ENCODE data around the gene SPACA4. TPM values are rescaled to one million over a fixed set of nuclear protein-coding genes. Genes with fewer than 3 reads are reported as not detected.

SPACA4 gene
- total and polyA plus RNA-seq, 9 of the 15 experiments (the other 6 are each of a cell fraction or from before 2014, with no cell fraction given), result not detected

- intact Hi-C loops (cut with micrococcal nuclease), result loop anchor here (1.0 kb wide), 1 partner anchor 20 kb away; no protein-coding TSS in a partner anchor
- no peak overlapping the region for H3K4me3 ChIP-seq
- H3K27me3 ChIP-seq (ENCODE audit: control insufficient read depth in 2 of 2, insufficient read depth in 2 of 2, low read length in 2 of 2), result no peaks in the 10 kb centered on the region
- no peak overlapping the region for H3K27ac ChIP-seq (ENCODE audit: extremely low read depth, low read depth, low read length)
- H3K79me2 ChIP-seq (ENCODE audit: control insufficient read depth, insufficient read depth, low read length), result no peaks in the 10 kb centered on the region
- no TSS peak for BruUV-seq (replicated peaks)
- CTCF ChIA-PET (ENCODE audit: low intra/inter-chr PET ratio), result interaction anchor here (0.7 to 0.8 kb wide), 2 partner anchors 102 to 164 kb away, joined by 3 to 4 read pairs; no protein-coding TSS in a partner anchor
- ATAC-seq, result peak; percentile 86
- peak overlapping the region; percentile 91 for H2AFZ ChIP-seq (ENCODE audit: low read depth, low read length)
- no peaks in the 10 kb centered on the region; the same call in 1 of the 2 replicates for H4K20me1 ChIP-seq (replicated peaks; ENCODE audit: control insufficient read depth, insufficient read depth, low read length)
- no peaks in the 10 kb centered on the region for H3K36me3 ChIP-seq (ENCODE audit: control insufficient read depth, insufficient read depth, low read length)
- peak; percentile 67 to 73 (median 69) for DNase-seq (ENCODE audit: extremely low read depth in 1 of 4, low spot score in 3 of 4)
- POLR2A ChIA-PET, result interaction anchor here (1.0 to 6.1 kb wide), 5 partner anchors 9 to 294 kb away, joined by 3 to 85 read pairs (median 5); partner anchors contain the start of genes RPL18 and SPHK2
- no peaks in the 10 kb centered on the region for H3K9me3 ChIP-seq (replicated peaks; ENCODE audit: control insufficient read depth, insufficient read depth, low read depth, low read length)
- 5% methylated on average over 9 of the region's 9 CpGs for WGBS (ENCODE audit: insufficient coverage, low coverage, missing lambda C conversion rate)
- H3K4me2 ChIP-seq (ENCODE audit: insufficient read depth, low read length), result peak overlapping the region; percentile 69
- H3K9me1 ChIP-seq (ENCODE audit: control insufficient read depth, insufficient read depth, low read length), result no peaks in the 10 kb centered on the region
- H3K9ac ChIP-seq (ENCODE audit: insufficient read depth in 1 of 2, low read depth in 2 of 2, low read length in 2 of 2), result peak overlapping the region; percentile 9 to 21; a peak in 2 of 4 replicates
- peak; percentile 90 for FAIRE-seq
- peaks cover 0 to 36% of the 10 kb centered on the region in 2 experiments; a peak in 3 of 5 replicates for H3K4me1 ChIP-seq (replicated peaks in 1 of 2; ENCODE audit: control insufficient read depth in 2 of 2, insufficient read depth in 2 of 2, low read length in 2 of 2)
- in situ Hi-C loops (cut with MboI), result no loop called here
- TF ChIP-seq RB1 (IDR thresholded peaks at IDR 0.05; ENCODE audit: low read depth) (peak; percentile 68; the same call in 1 of the 2 replicates), ZBED1 (IDR thresholded peaks at IDR 0.05) (no peak), NR2F6 (CRISPR knock-in tag; IDR thresholded peaks at IDR 0.05) (no peak), NCOA2 (IDR thresholded peaks at IDR 0.05; ENCODE audit: partially characterized antibody in 2 of 2) (no peak), GTF2F1 (IDR thresholded peaks at IDR 0.05; ENCODE audit: low read depth, low read length) (no peak), EZH2 (IDR thresholded peaks at IDR 0.05; ENCODE audit: borderline replicate concordance, low read depth, low read length) (no peak), ZNF707 (CRISPR knock-in tag; conservative IDR thresholded peaks at IDR 0.05) (no peak), MAZ (CRISPR knock-in tag; conservative IDR thresholded peaks at IDR 0.05 in 1 of 2, IDR thresholded peaks at IDR 0.05 in 1 of 2) (peak in 1 of 2 experiments; percentile 45; a peak in 2 of 4 replicates), DPF2 (IDR thresholded peaks at IDR 0.05) (no peak), ETV6 (IDR thresholded peaks at IDR 0.05; ENCODE audit: borderline replicate concordance in 1 of 2, low read depth in 2 of 2, low read length in 1 of 2) (no peak), ETV6 (CRISPR knock-in tag; IDR thresholded peaks at IDR 0.05; ENCODE audit: borderline replicate concordance) (no peak), SP1 (CRISPR knock-in tag; IDR thresholded peaks at IDR 0.05) (peak; percentile 53; the same call in 1 of the 2 replicates), HLTF (IDR thresholded peaks at IDR 0.05) (no peak), RCOR1 (IDR thresholded peaks at IDR 0.05; ENCODE audit: borderline replicate concordance in 1 of 2, low read depth in 2 of 2, low read length in 2 of 2) (peak in 1 of 2 experiments; percentile 67; a peak in 2 of 4 replicates), ZNF561 (CRISPR knock-in tag; conservative IDR thresholded peaks at IDR 0.05) (no peak), FOXP1 (CRISPR knock-in tag; IDR thresholded peaks at IDR 0.05) (no peak), HDAC2 (IDR thresholded peaks at IDR 0.05) (no peak), EGR1 (conservative IDR thresholded peaks at IDR 0.05) (no peak; the same call in 1 of the 2 replicates), RAD51 (IDR thresholded peaks at IDR 0.05; ENCODE audit: borderline replicate concordance, low read depth) (no peak), MTA3 (IDR thresholded peaks at IDR 0.05; ENCODE audit: borderline replicate concordance) (0 out of 2 replicates have a peak, but pooled peaks have one; percentile 27)
- TF ChIP-seq, protein P1, sequence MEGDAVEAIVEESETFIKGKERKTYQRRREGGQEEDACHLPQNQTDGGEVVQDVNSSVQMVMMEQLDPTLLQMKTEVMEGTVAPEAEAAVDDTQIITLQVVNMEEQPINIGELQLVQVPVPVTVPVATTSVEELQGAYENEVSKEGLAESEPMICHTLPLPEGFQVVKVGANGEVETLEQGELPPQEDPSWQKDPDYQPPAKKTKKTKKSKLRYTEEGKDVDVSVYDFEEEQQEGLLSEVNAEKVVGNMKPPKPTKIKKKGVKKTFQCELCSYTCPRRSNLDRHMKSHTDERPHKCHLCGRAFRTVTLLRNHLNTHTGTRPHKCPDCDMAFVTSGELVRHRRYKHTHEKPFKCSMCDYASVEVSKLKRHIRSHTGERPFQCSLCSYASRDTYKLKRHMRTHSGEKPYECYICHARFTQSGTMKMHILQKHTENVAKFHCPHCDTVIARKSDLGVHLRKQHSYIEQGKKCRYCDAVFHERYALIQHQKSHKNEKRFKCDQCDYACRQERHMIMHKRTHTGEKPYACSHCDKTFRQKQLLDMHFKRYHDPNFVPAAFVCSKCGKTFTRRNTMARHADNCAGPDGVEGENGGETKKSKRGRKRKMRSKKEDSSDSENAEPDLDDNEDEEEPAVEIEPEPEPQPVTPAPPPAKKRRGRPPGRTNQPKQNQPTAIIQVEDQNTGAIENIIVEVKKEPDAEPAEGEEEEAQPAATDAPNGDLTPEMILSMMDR (IDR thresholded peaks at IDR 0.05 in 2 of 3, conservative IDR thresholded peaks at IDR 0.05 in 1 of 3; ENCODE audit: insufficient read depth in 2 of 3, low read depth in 1 of 3, low read length in 3 of 3), result peak; percentile 79 to 87 (median 81)
- TF ChIP-seq, protein P2, sequence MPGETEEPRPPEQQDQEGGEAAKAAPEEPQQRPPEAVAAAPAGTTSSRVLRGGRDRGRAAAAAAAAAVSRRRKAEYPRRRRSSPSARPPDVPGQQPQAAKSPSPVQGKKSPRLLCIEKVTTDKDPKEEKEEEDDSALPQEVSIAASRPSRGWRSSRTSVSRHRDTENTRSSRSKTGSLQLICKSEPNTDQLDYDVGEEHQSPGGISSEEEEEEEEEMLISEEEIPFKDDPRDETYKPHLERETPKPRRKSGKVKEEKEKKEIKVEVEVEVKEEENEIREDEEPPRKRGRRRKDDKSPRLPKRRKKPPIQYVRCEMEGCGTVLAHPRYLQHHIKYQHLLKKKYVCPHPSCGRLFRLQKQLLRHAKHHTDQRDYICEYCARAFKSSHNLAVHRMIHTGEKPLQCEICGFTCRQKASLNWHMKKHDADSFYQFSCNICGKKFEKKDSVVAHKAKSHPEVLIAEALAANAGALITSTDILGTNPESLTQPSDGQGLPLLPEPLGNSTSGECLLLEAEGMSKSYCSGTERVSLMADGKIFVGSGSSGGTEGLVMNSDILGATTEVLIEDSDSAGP (CRISPR knock-in tag; IDR thresholded peaks at IDR 0.05), result no peak
These were observed 2.3 kb downstream of the SPACA4 start for GRCh38 chr19:48608798-48609263.
